ENCODE measurements around the gene KDSR. TPM values are rescaled to one million over a fixed set of nuclear protein-coding genes. Genes with fewer than 3 reads are reported as not detected.

Gene KDSR
- total RNA-seq, 2 donors from 2014 or later, result 14.5 TPM

GRCh38 chr18:63379639-63379962 lies 12.6 kb upstream of the KDSR start:
- no peak for TF ChIP-seq POLR2A (IDR thresholded peaks at IDR 0.05)
- TF ChIP-seq CTCF (IDR thresholded peaks at IDR 0.05), result no peak
- ATAC-seq (no peak), DNase-seq (no peak)
- Histone ChIP-seq H3K4me1 (no peaks in the 10 kb centered on the region), H3K4me3 (no peak overlapping the region), H3K27me3 (no peaks in the 10 kb centered on the region), H3K36me3 (replicated peaks in 1 of 2; ENCODE audit: insufficient read depth in 1 of 2, low read depth in 2 of 2) (no peaks in the 10 kb centered on the region), H3K27ac (no peak overlapping the region), H3K9me3 (no peaks in the 10 kb centered on the region)
- intact Hi-C loops (cut with DNase I), result no loop called here
- WGBS, 2 donors, result 53 to 62% methylated on average over 2 of the region's 2 CpGs

GRCh38 chr18:63378919-63379638 lies 12.1 kb upstream of the KDSR start:
- WGBS, 2 donors, result 62 to 75% methylated on average over 4 of the region's 4 CpGs
- Histone ChIP-seq H3K4me3 (no peak overlapping the region), H3K9me3 (no peaks in the 10 kb centered on the region), H3K27ac (no peak overlapping the region), H3K4me1 (no peaks in the 10 kb centered on the region), H3K36me3 (replicated peaks in 1 of 2; ENCODE audit: insufficient read depth in 1 of 2, low read depth in 2 of 2) (no peaks in the 10 kb centered on the region), H3K27me3 (no peaks in the 10 kb centered on the region)
- no peak for TF ChIP-seq CTCF (IDR thresholded peaks at IDR 0.05)
- TF ChIP-seq POLR2A (IDR thresholded peaks at IDR 0.05), result no peak
- ATAC-seq (no peak), DNase-seq (no peak)
- intact Hi-C loops (cut with DNase I), result no loop called here

- H3K4me3 ChIP-seq, result no peak overlapping the region
- no peaks in the 10 kb centered on the region for H3K36me3 ChIP-seq (replicated peaks in 1 of 2; ENCODE audit: insufficient read depth in 1 of 2, low read depth in 2 of 2)
- no peak overlapping the region for H3K27ac ChIP-seq
- intact Hi-C loops (cut with DNase I), result no loop called here
- TF ChIP-seq CTCF (IDR thresholded peaks at IDR 0.05) (no peak), POLR2A (IDR thresholded peaks at IDR 0.05) (no peak)
- H3K4me1 ChIP-seq, result no peaks in the 10 kb centered on the region
- DNase-seq, result no peak
- no peaks in the 10 kb centered on the region for H3K27me3 ChIP-seq
- H3K9me3 ChIP-seq, result no peaks in the 10 kb centered on the region
- WGBS, 2 donors, result 57 to 79% methylated on average over 2 of the region's 2 CpGs
- ATAC-seq, result no peak
These were observed 10.4 kb upstream of the KDSR start for GRCh38 chr18:63377275-63377980.

GRCh38 chr18:63376538-63376937 lies 9.5 kb upstream of the KDSR start:
- Histone ChIP-seq H3K36me3 (replicated peaks in 1 of 2; ENCODE audit: insufficient read depth in 1 of 2, low read depth in 2 of 2) (no peaks in the 10 kb centered on the region), H3K9me3 (no peaks in the 10 kb centered on the region), H3K4me1 (no peaks in the 10 kb centered on the region), H3K27me3 (no peaks in the 10 kb centered on the region), H3K4me3 (no peak overlapping the region), H3K27ac (no peak overlapping the region)
- ATAC-seq (no peak), DNase-seq (no peak)
- TF ChIP-seq CTCF (IDR thresholded peaks at IDR 0.05) (no peak), POLR2A (IDR thresholded peaks at IDR 0.05) (no peak)
- 69 to 95% methylated on average over 1 to 2 of the region's 2 CpGs for WGBS, 2 donors
- intact Hi-C loops (cut with DNase I), result no loop called here

GRCh38 chr18:63374540-63374939 lies 7.5 kb upstream of the KDSR start:
- Histone ChIP-seq H3K27me3 (no peaks in the 10 kb centered on the region), H3K4me3 (no peak overlapping the region), H3K36me3 (replicated peaks in 1 of 2; ENCODE audit: insufficient read depth in 1 of 2, low read depth in 2 of 2) (no peaks in the 10 kb centered on the region), H3K9me3 (no peaks in the 10 kb centered on the region), H3K27ac (no peak overlapping the region), H3K4me1 (no peaks in the 10 kb centered on the region)
- ATAC-seq (no peak), DNase-seq (no peak)
- 25 to 80% methylated on average over 1 of the region's 1 CpG for WGBS, 2 donors
- intact Hi-C loops (cut with DNase I), result no loop called here
- TF ChIP-seq POLR2A (IDR thresholded peaks at IDR 0.05) (no peak), CTCF (IDR thresholded peaks at IDR 0.05) (no peak)

Measured in body of pancreas (tissue), 4 donors.